ENCODE results near the gene RBSN.

DNA sequence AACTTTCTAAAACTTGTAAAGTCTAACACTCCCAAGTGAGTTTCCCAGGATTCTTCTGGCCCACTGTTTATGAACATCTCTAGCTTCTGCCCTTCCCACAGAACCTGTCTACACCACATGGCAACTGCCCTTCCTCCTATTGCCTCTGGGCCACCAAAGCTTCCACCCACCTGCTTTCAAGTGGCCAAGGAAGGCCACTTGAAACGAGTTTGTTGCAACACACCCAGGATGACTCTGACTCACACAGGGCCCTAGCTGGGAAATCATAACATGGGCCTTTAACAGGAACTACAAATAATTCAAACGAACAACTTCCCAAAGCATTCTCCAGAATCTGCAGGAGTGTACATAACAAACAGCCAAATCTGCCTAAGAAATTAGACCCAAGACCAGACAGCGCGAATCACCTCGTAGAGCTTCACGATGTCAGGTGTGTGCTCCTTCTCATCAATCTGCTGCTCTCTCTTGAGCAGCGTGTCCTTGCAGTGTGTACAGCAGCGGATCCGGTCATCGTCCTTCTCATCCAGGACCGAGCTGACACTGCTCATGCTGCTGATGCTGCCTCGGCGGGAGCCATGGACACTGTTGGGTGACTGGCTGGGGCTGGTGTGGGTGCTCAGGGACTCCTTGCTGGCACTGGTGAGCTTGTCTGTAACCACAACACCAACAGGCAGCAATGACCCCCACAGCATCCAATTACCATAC, 16.8 kb downstream of the RBSN start:
- TF ChIP-seq, protein P1, sequence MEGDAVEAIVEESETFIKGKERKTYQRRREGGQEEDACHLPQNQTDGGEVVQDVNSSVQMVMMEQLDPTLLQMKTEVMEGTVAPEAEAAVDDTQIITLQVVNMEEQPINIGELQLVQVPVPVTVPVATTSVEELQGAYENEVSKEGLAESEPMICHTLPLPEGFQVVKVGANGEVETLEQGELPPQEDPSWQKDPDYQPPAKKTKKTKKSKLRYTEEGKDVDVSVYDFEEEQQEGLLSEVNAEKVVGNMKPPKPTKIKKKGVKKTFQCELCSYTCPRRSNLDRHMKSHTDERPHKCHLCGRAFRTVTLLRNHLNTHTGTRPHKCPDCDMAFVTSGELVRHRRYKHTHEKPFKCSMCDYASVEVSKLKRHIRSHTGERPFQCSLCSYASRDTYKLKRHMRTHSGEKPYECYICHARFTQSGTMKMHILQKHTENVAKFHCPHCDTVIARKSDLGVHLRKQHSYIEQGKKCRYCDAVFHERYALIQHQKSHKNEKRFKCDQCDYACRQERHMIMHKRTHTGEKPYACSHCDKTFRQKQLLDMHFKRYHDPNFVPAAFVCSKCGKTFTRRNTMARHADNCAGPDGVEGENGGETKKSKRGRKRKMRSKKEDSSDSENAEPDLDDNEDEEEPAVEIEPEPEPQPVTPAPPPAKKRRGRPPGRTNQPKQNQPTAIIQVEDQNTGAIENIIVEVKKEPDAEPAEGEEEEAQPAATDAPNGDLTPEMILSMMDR (IDR thresholded peaks at IDR 0.05; ENCODE audit: low read depth, low read length), result no peak
- TF ChIP-seq POLR2A (IDR thresholded peaks at IDR 0.05; ENCODE audit: extremely low read depth, insufficient read length) (no peak), MYC (IDR thresholded peaks at IDR 0.05; ENCODE audit: low read depth, low read length) (no peak)
- TF ChIP-seq, protein P2, sequence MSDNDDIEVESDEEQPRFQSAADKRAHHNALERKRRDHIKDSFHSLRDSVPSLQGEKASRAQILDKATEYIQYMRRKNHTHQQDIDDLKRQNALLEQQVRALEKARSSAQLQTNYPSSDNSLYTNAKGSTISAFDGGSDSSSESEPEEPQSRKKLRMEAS (IDR thresholded peaks at IDR 0.05; ENCODE audit: low read depth, low read length), result peak; percentile 55
